Stimulated activated CD4-positive, alpha-beta T cell treated with anti-CD3 and anti-CD28 coated beads, Interleukin-12 subunit alpha, Interleukin-12 subunit beta, amount 100 ng/mL, for 48 hours (primary cell): Measurements from ENCODE around the gene GABRB3.

Experiments used
- DNase-seq, 3 donors: peaks; one replicate each; pipeline ENCODE4 v3.0.0-alpha.2; 2020; ENCODE audit warnings: low read depth in 2 of 3, low spot score in 1 of 3

Gene GABRB3

GRCh38 chr15:26772154-26773066, at the start of gene GABRB3:
TSS of gene GABRB3 (minus strand) at chr15:26773066.
- DNase-seq = no peak

- no peak for DNase-seq
These were observed 34.9 kb upstream of the GABRB3 start for GRCh38 chr15:26807517-26808427.

GRCh38 chr15:26806574-26806973, 33.7 kb upstream of the GABRB3 start:
- DNase-seq = no peak

- DNase-seq = no peak
These were observed 33.3 kb upstream of the GABRB3 start for GRCh38 chr15:26806151-26806550.

- no peak for DNase-seq
These were observed 32.6 kb upstream of the GABRB3 start for GRCh38 chr15:26805470-26805869.

GRCh38 chr15:26804063-26804804, 31.4 kb upstream of the GABRB3 start:
- DNase-seq = no peak

GRCh38 chr15:26790118-26790517, 17.3 kb upstream of the GABRB3 start:
- no peak for DNase-seq

GRCh38 chr15:26781816-26782215, 8.9 kb upstream of the GABRB3 start:
- DNase-seq = no peak

GRCh38 chr15:26773917-26774316, 1.1 kb upstream of the GABRB3 start:
- no peak for DNase-seq

- DNase-seq = no peak
These were observed 406 bp upstream of the GABRB3 start for GRCh38 chr15:26773067-26773877.

- no peak for DNase-seq
These were observed 1.2 kb downstream of the GABRB3 start for GRCh38 chr15:26771578-26772153.

GRCh38 chr15:26771168-26771567, 1.7 kb downstream of the GABRB3 start:
- no peak for DNase-seq

GRCh38 chr15:26767169-26767670, 5.6 kb downstream of the GABRB3 start:
- no peak for DNase-seq

- DNase-seq = no peak
These were observed 6.6 kb downstream of the GABRB3 start for GRCh38 chr15:26766262-26766661.

- DNase-seq = no peak
These were observed 12.9 kb downstream of the GABRB3 start for GRCh38 chr15:26759986-26760385.

- DNase-seq = no peak
These were observed 14.8 kb downstream of the GABRB3 start for GRCh38 chr15:26758079-26758478.

- no peak for DNase-seq
These were observed 15.7 kb downstream of the GABRB3 start for GRCh38 chr15:26757141-26757540.

- no peak for DNase-seq
These were observed 28.0 kb downstream of the GABRB3 start for GRCh38 chr15:26744894-26745293.

- DNase-seq = no peak
These were observed 33.1 kb downstream of the GABRB3 start for GRCh38 chr15:26739791-26740190.

GRCh38 chr15:26738996-26739395, 33.9 kb downstream of the GABRB3 start:
- DNase-seq = no peak
